Neuron (in vitro differentiated cells): ENCODE measurements around the gene PDE4D.

Source experiments
- H2AFZ ChIP-seq: one replicate; pipeline ENCODE4 v1.6.1; 2013; ENCODE audit warnings: low read depth, mild to moderate bottlenecking, inconsistent platforms, low read length, moderate library complexity
- H3K27me3 ChIP-seq: one replicate; pipeline ENCODE4 v1.6.1; 2013; ENCODE audit warnings: low read length; ENCODE audit not compliant: insufficient read depth
- H3K36me3 ChIP-seq: one replicate; pipeline ENCODE4 v1.6.1; 2013; ENCODE audit warnings: low read length; ENCODE audit not compliant: insufficient read depth
- H3K4me1 ChIP-seq: one replicate; pipeline ENCODE4 v1.6.1; 2013; ENCODE audit warnings: low read length; ENCODE audit not compliant: insufficient read depth
- H3K4me3 ChIP-seq: 2 replicates; pipeline ENCODE4 v1.5.1; 2013; ENCODE audit warnings: mild to moderate bottlenecking, low read length, moderate library complexity
- H3K9me3 ChIP-seq: one replicate; pipeline ENCODE4 v1.6.1; 2013; ENCODE audit warnings: low read length

PDE4D gene

GRCh38 chr5:59209758-59210359, 683.7 kb downstream of the PDE4D start:
- H3K4me1 ChIP-seq, result no peaks in the 10 kb centered on the region
- no peak overlapping the region for H3K4me3 ChIP-seq
- H2AFZ ChIP-seq, result no peak overlapping the region
- H3K9me3 ChIP-seq, result no peaks in the 10 kb centered on the region
- no peaks in the 10 kb centered on the region for H3K27me3 ChIP-seq
- peaks cover 10% of the 10 kb centered on the region for H3K36me3 ChIP-seq

GRCh38 chr5:59208474-59208873, 685.1 kb downstream of the PDE4D start:
- H2AFZ ChIP-seq, result no peak overlapping the region
- no peaks in the 10 kb centered on the region for H3K27me3 ChIP-seq
- H3K9me3 ChIP-seq, result no peaks in the 10 kb centered on the region
- H3K4me1 ChIP-seq, result no peaks in the 10 kb centered on the region
- peaks cover 4% of the 10 kb centered on the region for H3K36me3 ChIP-seq
- no peak overlapping the region for H3K4me3 ChIP-seq

- Histone ChIP-seq H3K9me3 (no peaks in the 10 kb centered on the region), H3K4me3 (no peak overlapping the region), H3K36me3 (peaks cover 4% of the 10 kb centered on the region), H3K4me1 (no peaks in the 10 kb centered on the region), H2AFZ (no peak overlapping the region), H3K27me3 (no peaks in the 10 kb centered on the region)
Observed at GRCh38 chr5:59207401-59207800, 686.1 kb downstream of the PDE4D start.

DNA sequence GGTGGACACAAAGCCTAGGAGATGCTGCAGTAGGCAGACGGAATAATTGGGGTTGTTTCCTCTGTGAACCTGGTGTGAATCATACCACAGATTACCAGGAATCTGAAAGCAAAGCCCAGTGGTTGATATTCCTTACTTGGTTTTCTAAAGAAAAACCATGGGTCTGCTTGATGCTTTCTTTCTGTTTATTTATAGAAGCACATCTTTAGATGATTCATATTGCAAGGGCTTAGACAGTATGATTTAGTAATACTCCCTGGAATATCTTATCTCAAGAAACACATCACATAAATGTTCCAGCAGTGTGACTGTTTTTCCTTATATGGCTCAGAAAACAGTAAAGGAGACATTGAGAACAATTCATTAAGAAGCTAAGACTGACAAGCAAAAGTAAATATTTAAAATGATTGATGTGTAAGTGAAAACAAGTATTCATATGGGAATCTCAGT, 687.4 kb downstream of the PDE4D start:
- no peak overlapping the region for H3K4me3 ChIP-seq
- no peaks in the 10 kb centered on the region for H3K4me1 ChIP-seq
- H3K9me3 ChIP-seq, result no peaks in the 10 kb centered on the region
- H3K36me3 ChIP-seq, result no peaks in the 10 kb centered on the region
- H2AFZ ChIP-seq, result no peak overlapping the region
- H3K27me3 ChIP-seq, result no peaks in the 10 kb centered on the region

DNA sequence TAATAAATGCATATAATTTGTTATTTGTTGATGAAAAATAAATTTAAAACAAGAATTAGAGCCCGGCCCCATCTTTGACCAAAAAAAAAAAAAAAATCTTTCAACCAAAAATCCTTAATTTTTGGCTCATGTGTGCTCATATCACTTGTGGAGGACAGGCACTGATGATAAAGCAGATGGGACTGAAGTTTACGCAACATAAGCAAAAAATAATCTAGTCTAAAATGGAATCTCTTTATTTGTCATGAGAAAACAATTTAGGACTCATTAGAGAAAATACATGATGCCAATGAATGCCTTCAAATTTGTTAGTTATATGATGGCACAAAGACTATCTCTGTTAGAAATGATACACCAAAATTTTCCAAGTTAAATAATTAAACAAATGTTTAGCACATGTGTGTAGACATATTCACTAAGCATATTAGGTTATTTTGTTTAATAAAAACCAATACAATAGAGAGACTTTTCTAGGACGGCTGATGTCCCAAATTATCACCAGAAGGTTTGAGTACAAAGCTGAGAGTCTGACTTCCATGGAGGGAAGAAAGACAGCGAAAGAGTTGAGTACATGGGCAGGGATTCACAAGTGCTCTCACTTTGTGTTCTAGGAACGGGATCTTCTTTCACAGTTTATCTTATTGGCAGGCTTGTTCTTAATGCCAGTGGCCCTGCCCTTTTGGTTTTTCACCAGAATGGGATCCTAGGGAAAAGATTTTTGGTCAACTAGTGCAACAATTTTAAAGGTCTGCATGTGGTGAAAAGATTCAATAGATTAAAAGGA, 689.2 kb downstream of the PDE4D start:
- Histone ChIP-seq H2AFZ (no peak overlapping the region), H3K4me3 (no peak overlapping the region), H3K36me3 (no peaks in the 10 kb centered on the region), H3K9me3 (no peaks in the 10 kb centered on the region), H3K4me1 (no peaks in the 10 kb centered on the region), H3K27me3 (no peaks in the 10 kb centered on the region)

DNA sequence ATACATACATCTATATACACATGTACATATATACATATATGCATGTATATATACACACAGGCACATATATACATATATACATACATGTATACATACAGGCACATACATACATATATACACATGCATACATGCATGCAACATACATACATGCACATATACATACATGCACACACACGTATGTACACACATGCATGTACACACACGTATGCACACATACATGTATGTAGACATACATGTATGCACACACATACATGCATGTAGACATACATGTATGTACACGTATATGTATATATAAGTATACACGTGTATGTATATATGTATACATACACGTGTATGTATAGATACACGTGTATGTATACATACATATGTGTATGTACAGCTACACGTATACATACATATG, 693.7 kb downstream of the PDE4D start:
- Histone ChIP-seq H2AFZ (no peak overlapping the region), H3K27me3 (no peaks in the 10 kb centered on the region), H3K4me1 (no peaks in the 10 kb centered on the region), H3K4me3 (no peak overlapping the region), H3K9me3 (peaks cover 4% of the 10 kb centered on the region), H3K36me3 (no peaks in the 10 kb centered on the region)

- no peaks in the 10 kb centered on the region for H3K36me3 ChIP-seq
- no peak overlapping the region for H3K4me3 ChIP-seq
- no peaks in the 10 kb centered on the region for H3K27me3 ChIP-seq
- peaks cover 4% of the 10 kb centered on the region for H3K9me3 ChIP-seq
- no peak overlapping the region for H2AFZ ChIP-seq
- no peaks in the 10 kb centered on the region for H3K4me1 ChIP-seq
Observed at GRCh38 chr5:59198832-59199231, 694.7 kb downstream of the PDE4D start.

DNA sequence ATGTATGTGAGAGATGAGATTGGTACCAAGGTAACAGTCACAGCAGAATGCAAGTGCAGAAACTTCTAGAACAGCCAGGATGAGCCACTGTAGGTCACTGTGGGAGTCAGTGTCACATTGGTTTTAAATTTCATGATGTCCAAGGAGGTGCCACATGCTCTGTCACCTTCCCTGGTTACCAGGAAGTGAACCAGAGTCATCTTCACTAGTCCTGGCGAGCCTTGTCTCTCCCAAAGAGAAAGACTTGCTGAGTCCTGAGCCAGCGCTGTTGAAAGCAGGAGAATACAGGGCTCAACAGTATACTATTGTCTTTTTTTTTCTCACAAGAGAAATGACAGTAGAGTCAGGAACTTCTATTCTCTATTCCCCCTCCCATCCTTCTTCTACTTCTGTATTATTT, 695.2 kb downstream of the PDE4D start:
- H3K36me3 ChIP-seq, result no peaks in the 10 kb centered on the region
- H3K27me3 ChIP-seq, result no peaks in the 10 kb centered on the region
- H3K4me1 ChIP-seq, result no peaks in the 10 kb centered on the region
- peaks cover 4% of the 10 kb centered on the region for H3K9me3 ChIP-seq
- H3K4me3 ChIP-seq, result no peak overlapping the region
- H2AFZ ChIP-seq, result no peak overlapping the region

DNA sequence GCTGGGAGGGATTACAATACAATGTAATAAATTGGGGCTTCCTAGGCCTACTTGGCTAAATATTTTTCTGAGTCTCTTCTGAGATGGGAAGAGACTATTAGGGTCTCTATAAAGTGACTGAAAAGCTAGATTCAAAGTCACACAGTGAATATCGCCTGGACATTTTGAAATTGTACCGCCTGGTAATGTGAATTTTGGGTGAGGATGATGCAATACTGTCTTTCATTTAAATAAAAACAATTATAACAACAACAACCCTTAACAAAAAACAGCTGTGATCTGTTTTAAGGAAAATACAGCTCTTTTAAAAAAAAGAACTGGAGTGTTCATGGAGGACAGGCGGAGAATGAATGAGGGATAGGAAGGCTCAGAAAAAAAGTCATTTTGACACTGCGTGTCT, 695.6 kb downstream of the PDE4D start:
- Histone ChIP-seq H3K27me3 (no peaks in the 10 kb centered on the region), H2AFZ (no peak overlapping the region), H3K4me1 (no peaks in the 10 kb centered on the region), H3K9me3 (peaks cover 4% of the 10 kb centered on the region), H3K4me3 (no peak overlapping the region), H3K36me3 (peaks cover 2% of the 10 kb centered on the region)

DNA sequence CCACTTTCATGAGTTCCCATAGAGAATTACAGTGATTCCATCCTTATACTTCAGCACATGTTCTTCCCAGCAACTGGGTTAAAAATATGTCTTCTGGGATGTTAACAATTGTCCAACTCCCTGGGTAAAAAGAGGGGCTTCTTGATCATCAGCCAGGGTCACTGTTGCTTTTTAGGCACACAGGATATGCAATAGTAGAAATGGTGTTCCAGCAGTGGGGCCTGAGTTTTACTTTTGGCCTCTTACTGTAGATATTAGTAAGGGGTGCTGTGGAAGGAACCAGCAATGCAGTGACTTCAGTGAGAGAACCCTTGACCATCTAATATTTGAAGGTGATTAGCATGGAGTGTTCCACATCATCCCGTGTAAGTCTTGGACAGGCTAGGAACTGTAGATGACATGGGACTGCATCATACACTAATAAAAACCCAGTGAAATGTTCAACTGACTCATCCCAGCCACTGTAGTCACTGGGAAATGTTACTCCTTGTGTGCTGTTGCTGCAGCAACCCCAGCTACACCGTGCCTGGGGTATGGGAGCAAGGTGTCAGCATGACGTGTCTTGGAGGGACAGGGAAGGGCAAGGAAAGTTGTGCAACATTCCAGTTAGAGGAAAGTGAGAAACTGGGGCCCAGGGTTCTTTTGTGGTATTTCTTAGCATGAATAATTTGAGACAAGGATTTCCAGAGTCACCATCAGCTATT, 699.8 kb downstream of the PDE4D start:
- Histone ChIP-seq H3K9me3 (peaks cover 4% of the 10 kb centered on the region), H3K27me3 (no peaks in the 10 kb centered on the region), H2AFZ (no peak overlapping the region), H3K36me3 (peaks cover 2% of the 10 kb centered on the region), H3K4me3 (no peak overlapping the region), H3K4me1 (peaks cover 10% of the 10 kb centered on the region)

DNA sequence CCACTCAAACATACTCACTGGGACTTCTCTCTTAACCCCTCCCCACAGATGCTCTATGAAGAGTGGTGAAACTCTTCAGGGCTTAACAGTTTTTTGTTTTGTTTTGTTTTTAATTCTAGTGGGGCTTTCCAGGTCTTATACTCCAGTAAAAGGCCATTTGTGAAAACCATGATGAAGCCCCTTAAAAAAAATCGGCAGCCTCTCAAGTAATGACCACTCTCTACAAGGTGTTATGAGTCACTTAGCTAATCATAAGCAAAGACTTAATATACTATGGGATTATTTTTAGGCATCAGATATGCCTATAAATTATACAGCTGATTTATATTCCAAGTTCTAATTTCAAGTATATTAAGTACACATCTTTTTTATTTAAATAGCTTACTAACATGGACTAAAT, 702.8 kb downstream of the PDE4D start:
- no peak overlapping the region for H2AFZ ChIP-seq
- peaks cover 2% of the 10 kb centered on the region for H3K36me3 ChIP-seq
- no peaks in the 10 kb centered on the region for H3K27me3 ChIP-seq
- H3K9me3 ChIP-seq, result peaks cover 4% of the 10 kb centered on the region
- no peak overlapping the region for H3K4me3 ChIP-seq
- H3K4me1 ChIP-seq, result peaks cover 22% of the 10 kb centered on the region

GRCh38 chr5:59189472-59190244, 703.9 kb downstream of the PDE4D start:
- Histone ChIP-seq H3K27me3 (no peaks in the 10 kb centered on the region), H2AFZ (no peak overlapping the region), H3K36me3 (peaks cover 2% of the 10 kb centered on the region), H3K4me1 (peaks cover 22% of the 10 kb centered on the region), H3K4me3 (no peak overlapping the region), H3K9me3 (no peaks in the 10 kb centered on the region)
